Epithelial cell of esophagus (primary cell): ENCODE measurements around the gene TDP1.
A peak's percentile ranks its signal among the peaks of the same experiment; 100 is the strongest.
"Not testable (repeated sequence)": the region's sequence is repeated elsewhere in the genome, so short reads cannot be mapped to it uniquely, and the experiment has no call there.

ENCODE experiments used
- DNase-seq: peaks from one replicate; pipeline ENCODE4 v3.0.0; 2010; ENCODE audit warnings: low read depth
- H3K4me3 ChIP-seq: 2 replicates; pipeline ENCODE4 v1.5.1; 2011; ENCODE audit warnings: mild to moderate bottlenecking, low read length, control low read depth
- CTCF ChIP-seq: IDR thresholded peaks from 2 replicates; pipeline ENCODE4 v1.5.1; 2011; ENCODE audit warnings: low read depth, mild to moderate bottlenecking, low read length, control low read depth, inconsistent platforms; ENCODE audit not compliant: insufficient read depth; ENCODE audit errors: missing control alignments

The TDP1 gene

GRCh38 chr14:90023176-90023896 lies 67.6 kb downstream of the TDP1 start:
- H3K4me3 ChIP-seq = no peak overlapping the region
- no peak for TF ChIP-seq CTCF
- DNase-seq = peak; percentile 51

- no peak for TF ChIP-seq CTCF
- no peak overlapping the region for H3K4me3 ChIP-seq
- no peak for DNase-seq
Measured at GRCh38 chr14:90024910-90025309, 69.2 kb downstream of the TDP1 start.

- not testable (repeated sequence) for H3K4me3 ChIP-seq, DNase-seq
Measured at GRCh38 chr14:90026608-90027007, 70.9 kb downstream of the TDP1 start.

- TF ChIP-seq CTCF = no peak
- no peak for DNase-seq
- no peak overlapping the region for H3K4me3 ChIP-seq
Measured at GRCh38 chr14:90027842-90028241, 72.1 kb downstream of the TDP1 start.

GRCh38 chr14:90034156-90034555 lies 78.4 kb downstream of the TDP1 start:
- no peak for TF ChIP-seq CTCF
- no peak overlapping the region for H3K4me3 ChIP-seq
- DNase-seq = no peak

- no peak for TF ChIP-seq CTCF
- DNase-seq = no peak
- no peak overlapping the region for H3K4me3 ChIP-seq
Measured at GRCh38 chr14:90034835-90035525, 79.3 kb downstream of the TDP1 start.

- no peak for DNase-seq
- no peak for TF ChIP-seq CTCF
- no peak overlapping the region for H3K4me3 ChIP-seq
Measured at GRCh38 chr14:90039253-90040010, 83.7 kb downstream of the TDP1 start.
